HG02642 (cell line): ENCODE measurements around the gene TMEM9.

Experiments
- ATAC-seq: cut with Tn5 transposase; IDR thresholded peaks from one replicate; pipeline ENCODE4 v1.9.1; 2021; ENCODE audit warnings: mild to moderate bottlenecking; ENCODE audit not compliant: unreplicated experiment, poor library complexity

Gene TMEM9

GRCh38 chr1:201134405-201134804, 19.9 kb downstream of the TMEM9 start:
- ATAC-seq = no peak

GRCh38 chr1:201131398-201131797, 22.9 kb downstream of the TMEM9 start:
- ATAC-seq = no peak

GRCh38 chr1:201128962-201129361, 25.3 kb downstream of the TMEM9 start:
- no peak for ATAC-seq

- ATAC-seq = no peak
Observed at GRCh38 chr1:201128476-201128875, 25.8 kb downstream of the TMEM9 start.

- no peak for ATAC-seq
Observed at GRCh38 chr1:201127755-201128455, 26.4 kb downstream of the TMEM9 start.

- ATAC-seq = no peak
Observed at GRCh38 chr1:201126832-201127754, 27.2 kb downstream of the TMEM9 start, which contains the start of gene ASCL5. ASCL5 (minus strand) TSS chr1:201127184; CDS start chr1:201115372, 11,812 bp downstream.

GRCh38 chr1:201126463-201126831, 27.8 kb downstream of the TMEM9 start:
- ATAC-seq = no peak

GRCh38 chr1:201125800-201126199, 28.5 kb downstream of the TMEM9 start:
- ATAC-seq = no peak

- ATAC-seq = no peak
Observed at GRCh38 chr1:201125019-201125418, 29.3 kb downstream of the TMEM9 start.

- no peak for ATAC-seq
Observed at GRCh38 chr1:201123866-201124265, 30.4 kb downstream of the TMEM9 start.

- no peak for ATAC-seq
Observed at GRCh38 chr1:201122321-201122957, 31.8 kb downstream of the TMEM9 start.

- no peak for ATAC-seq
Observed at GRCh38 chr1:201119206-201120197, 34.8 kb downstream of the TMEM9 start.

GRCh38 chr1:201116091-201116490, 38.2 kb downstream of the TMEM9 start:
- no peak for ATAC-seq

GRCh38 chr1:201115390-201115937, 38.8 kb downstream of the TMEM9 start:
- no peak for ATAC-seq

- ATAC-seq = peak; percentile 78
Observed at GRCh38 chr1:201114245-201115131, 39.8 kb downstream of the TMEM9 start.

- no peak for ATAC-seq
Observed at GRCh38 chr1:201113451-201114244, 40.6 kb downstream of the TMEM9 start.

GRCh38 chr1:201112926-201113325, 41.3 kb downstream of the TMEM9 start:
- ATAC-seq = no peak
